ENCODE data around the gene DPYD. TPM values are rescaled to one million over a fixed set of nuclear protein-coding genes. Genes with fewer than 3 reads are reported as not detected.

Gene DPYD
- total RNA-seq, 1 donor from 2014 or later, result 8.8 TPM

GRCh38 chr1:97571760-97572159 lies 349.1 kb downstream of the DPYD start:
- Mint-ChIP-seq H3K4me3 (ENCODE audit: unreplicated experiment) (no peak overlapping the region), H3K27me3 (ENCODE audit: low read depth, unreplicated experiment) (no peaks in the 10 kb centered on the region), H3K36me3 (ENCODE audit: low read depth, unreplicated experiment) (no peaks in the 10 kb centered on the region), H3K4me1 (ENCODE audit: low read depth, unreplicated experiment) (no peaks in the 10 kb centered on the region), H3K27ac (ENCODE audit: unreplicated experiment) (no peak overlapping the region), H3K9me3 (ENCODE audit: unreplicated experiment) (no peaks in the 10 kb centered on the region)
- H3K9ac ChIP-seq (ENCODE audit: low read length), result no peak overlapping the region
- TF ChIP-seq CTCF (IDR thresholded peaks at IDR 0.05; ENCODE audit: insufficient read depth, low read depth, low read length) (no peak), EZH2 (IDR thresholded peaks at IDR 0.05; ENCODE audit: insufficient read depth, low read length) (no peak)
- no peak overlapping the region for H3K27ac ChIP-seq (ENCODE audit: low read depth, low read length)
- no peak for FAIRE-seq
- no peak overlapping the region for H3K4me2 ChIP-seq (ENCODE audit: low read length)
- no peaks in the 10 kb centered on the region for H3K4me1 ChIP-seq (ENCODE audit: insufficient read depth, low read length)
- no peaks in the 10 kb centered on the region for H3K9me3 ChIP-seq (ENCODE audit: insufficient read depth, low read depth, low read length)
- H2AFZ ChIP-seq (ENCODE audit: low read depth, low read length), result no peak overlapping the region
- no peak overlapping the region for H3K4me3 ChIP-seq (ENCODE audit: insufficient read depth, low read depth, low read length)
- H3K79me2 ChIP-seq (ENCODE audit: insufficient read depth, low read length), result no peaks in the 10 kb centered on the region
- H3K27me3 ChIP-seq (ENCODE audit: insufficient read depth, low read length), result no peaks in the 10 kb centered on the region
- no peaks in the 10 kb centered on the region for H3K36me3 ChIP-seq (ENCODE audit: insufficient read depth, low read length)
- no peak for DNase-seq (ENCODE audit: low read depth)
- H4K20me1 ChIP-seq (ENCODE audit: insufficient read depth, low read length), result no peaks in the 10 kb centered on the region

GRCh38 chr1:97570691-97571090 lies 350.1 kb downstream of the DPYD start:
- Mint-ChIP-seq H3K9me3 (ENCODE audit: unreplicated experiment) (no peaks in the 10 kb centered on the region), H3K4me1 (ENCODE audit: low read depth, unreplicated experiment) (no peaks in the 10 kb centered on the region), H3K27me3 (ENCODE audit: low read depth, unreplicated experiment) (no peaks in the 10 kb centered on the region), H3K4me3 (ENCODE audit: unreplicated experiment) (no peak overlapping the region), H3K36me3 (ENCODE audit: low read depth, unreplicated experiment) (no peaks in the 10 kb centered on the region), H3K27ac (ENCODE audit: unreplicated experiment) (no peak overlapping the region)
- Histone ChIP-seq H2AFZ (ENCODE audit: low read depth, low read length) (no peak overlapping the region), H3K27ac (ENCODE audit: low read depth, low read length) (no peak overlapping the region), H3K36me3 (ENCODE audit: insufficient read depth, low read length) (no peaks in the 10 kb centered on the region), H3K4me3 (ENCODE audit: insufficient read depth, low read depth, low read length) (no peak overlapping the region), H4K20me1 (ENCODE audit: insufficient read depth, low read length) (no peaks in the 10 kb centered on the region), H3K79me2 (ENCODE audit: insufficient read depth, low read length) (no peaks in the 10 kb centered on the region), H3K27me3 (ENCODE audit: insufficient read depth, low read length) (no peaks in the 10 kb centered on the region), H3K4me1 (ENCODE audit: insufficient read depth, low read length) (no peaks in the 10 kb centered on the region), H3K4me2 (ENCODE audit: low read length) (no peak overlapping the region), H3K9ac (ENCODE audit: low read length) (no peak overlapping the region), H3K9me3 (ENCODE audit: insufficient read depth, low read depth, low read length) (no peaks in the 10 kb centered on the region)
- no peak for TF ChIP-seq EZH2 (IDR thresholded peaks at IDR 0.05; ENCODE audit: insufficient read depth, low read length)
- no peak for TF ChIP-seq CTCF (IDR thresholded peaks at IDR 0.05; ENCODE audit: insufficient read depth, low read depth, low read length)
- no peak for DNase-seq (ENCODE audit: low read depth)
- FAIRE-seq, result no peak

GRCh38 chr1:97567000-97567749 lies 353.7 kb downstream of the DPYD start:
- no peaks in the 10 kb centered on the region for H3K4me1 ChIP-seq (ENCODE audit: insufficient read depth, low read length)
- no peaks in the 10 kb centered on the region for H3K27me3 Mint-ChIP-seq (ENCODE audit: low read depth, unreplicated experiment)
- TF ChIP-seq CTCF (IDR thresholded peaks at IDR 0.05; ENCODE audit: insufficient read depth, low read depth, low read length), result no peak
- no peak for TF ChIP-seq EZH2 (IDR thresholded peaks at IDR 0.05; ENCODE audit: insufficient read depth, low read length)
- H3K36me3 Mint-ChIP-seq (ENCODE audit: low read depth, unreplicated experiment), result no peaks in the 10 kb centered on the region
- H3K4me3 Mint-ChIP-seq (ENCODE audit: unreplicated experiment), result no peak overlapping the region
- H3K27ac ChIP-seq (ENCODE audit: low read depth, low read length), result no peak overlapping the region
- no peaks in the 10 kb centered on the region for H3K27me3 ChIP-seq (ENCODE audit: insufficient read depth, low read length)
- H3K79me2 ChIP-seq (ENCODE audit: insufficient read depth, low read length), result no peaks in the 10 kb centered on the region
- no peaks in the 10 kb centered on the region for H3K9me3 Mint-ChIP-seq (ENCODE audit: unreplicated experiment)
- H4K20me1 ChIP-seq (ENCODE audit: insufficient read depth, low read length), result no peaks in the 10 kb centered on the region
- H3K9ac ChIP-seq (ENCODE audit: low read length), result no peak overlapping the region
- DNase-seq (ENCODE audit: low read depth) (peak; percentile 39), FAIRE-seq (peak; percentile 20)
- no peak overlapping the region for H2AFZ ChIP-seq (ENCODE audit: low read depth, low read length)
- no peak overlapping the region for H3K27ac Mint-ChIP-seq (ENCODE audit: unreplicated experiment)
- no peak overlapping the region for H3K4me2 ChIP-seq (ENCODE audit: low read length)
- H3K4me1 Mint-ChIP-seq (ENCODE audit: low read depth, unreplicated experiment), result no peaks in the 10 kb centered on the region
- H3K9me3 ChIP-seq (ENCODE audit: insufficient read depth, low read depth, low read length), result no peaks in the 10 kb centered on the region
- H3K4me3 ChIP-seq (ENCODE audit: insufficient read depth, low read depth, low read length), result no peak overlapping the region
- peaks cover 2% of the 10 kb centered on the region for H3K36me3 ChIP-seq (ENCODE audit: insufficient read depth, low read length)

Data from astrocyte (in vitro differentiated cells and primary cell).